IPS-11a (cell line): ENCODE measurements around the gene NTM.
"Not testable (repeated sequence)": the region's sequence is repeated elsewhere in the genome, so short reads cannot be mapped to it uniquely, and the experiment has no call there.

ENCODE experiments used
- H3K4me3 ChIP-seq: one replicate; pipeline ENCODE4 v1.5.1; 2013; ENCODE audit warnings: low read depth, low read length, control low read depth

The NTM gene

GRCh38 chr11:131488238-131488637, 117.8 kb downstream of the NTM start:
- no peak overlapping the region for H3K4me3 ChIP-seq

- H3K4me3 ChIP-seq, result no peak overlapping the region
Observed at GRCh38 chr11:131491503-131491902, 121.1 kb downstream of the NTM start.

- H3K4me3 ChIP-seq, result no peak overlapping the region
Observed at GRCh38 chr11:131495423-131495822, 125.0 kb downstream of the NTM start.

GRCh38 chr11:131497686-131498085, 127.3 kb downstream of the NTM start:
- H3K4me3 ChIP-seq, result not testable (repeated sequence)

- H3K4me3 ChIP-seq, result no peak overlapping the region
Observed at GRCh38 chr11:131498631-131499160, 128.3 kb downstream of the NTM start.

GRCh38 chr11:131499199-131499598, 128.8 kb downstream of the NTM start:
- no peak overlapping the region for H3K4me3 ChIP-seq

- H3K4me3 ChIP-seq, result no peak overlapping the region
Observed at GRCh38 chr11:131503017-131503416, 132.6 kb downstream of the NTM start.

GRCh38 chr11:131504199-131504949, 134.0 kb downstream of the NTM start:
- H3K4me3 ChIP-seq, result no peak overlapping the region

GRCh38 chr11:131506348-131506747, 135.9 kb downstream of the NTM start:
- H3K4me3 ChIP-seq, result no peak overlapping the region

GRCh38 chr11:131510662-131511061, 140.2 kb downstream of the NTM start:
- H3K4me3 ChIP-seq, result no peak overlapping the region

GRCh38 chr11:131511794-131512193, 141.4 kb downstream of the NTM start:
- no peak overlapping the region for H3K4me3 ChIP-seq

- H3K4me3 ChIP-seq, result no peak overlapping the region
Observed at GRCh38 chr11:131512228-131512627, 141.8 kb downstream of the NTM start.

- no peak overlapping the region for H3K4me3 ChIP-seq
Observed at GRCh38 chr11:131514062-131514461, 143.6 kb downstream of the NTM start.

- no peak overlapping the region for H3K4me3 ChIP-seq
Observed at GRCh38 chr11:131518305-131518838, 148.0 kb downstream of the NTM start.

GRCh38 chr11:131522851-131523250, 152.4 kb downstream of the NTM start:
- no peak overlapping the region for H3K4me3 ChIP-seq

- no peak overlapping the region for H3K4me3 ChIP-seq
Observed at GRCh38 chr11:131530407-131530806, 160.0 kb downstream of the NTM start.

GRCh38 chr11:131533149-131533548, 162.7 kb downstream of the NTM start:
- H3K4me3 ChIP-seq, result no peak overlapping the region

GRCh38 chr11:131533998-131534397, 163.6 kb downstream of the NTM start:
- H3K4me3 ChIP-seq, result no peak overlapping the region

- no peak overlapping the region for H3K4me3 ChIP-seq
Observed at GRCh38 chr11:131534611-131535010, 164.2 kb downstream of the NTM start.

- no peak overlapping the region for H3K4me3 ChIP-seq
Observed at GRCh38 chr11:131536159-131536558, 165.7 kb downstream of the NTM start.

GRCh38 chr11:131537196-131537595, 166.8 kb downstream of the NTM start:
- H3K4me3 ChIP-seq, result no peak overlapping the region

- H3K4me3 ChIP-seq, result no peak overlapping the region
Observed at GRCh38 chr11:131537748-131538147, 167.3 kb downstream of the NTM start.

- H3K4me3 ChIP-seq, result no peak overlapping the region
Observed at GRCh38 chr11:131538322-131538721, 167.9 kb downstream of the NTM start.
